ENCODE measurements around the gene IFITM10.

- no peak for TF ChIP-seq CTCF (IDR thresholded peaks at IDR 0.05)
- TF ChIP-seq POLR2A (IDR thresholded peaks at IDR 0.05) = no peak
Measured at GRCh38 chr11:1776944-1777715, 26.7 kb upstream of the IFITM10 start.
